T-helper 17 cell (primary cell): ENCODE measurements around the gene RPS6KA2. TPM values are rescaled to one million over a fixed set of nuclear protein-coding genes. Genes with fewer than 3 reads are reported as not detected.

ENCODE experiments used
- ATAC-seq: fragments of 150-1000 bp; cut with Tn5 transposase; 2 replicates; pipeline ENCODE4 v1.10.0; 2021; ENCODE audit warnings: mild to moderate bottlenecking, moderate library complexity
- DNase-seq, 3 donors: peaks; one replicate each; pipeline versions ENCODE4 v3.0.0 to v3.0.0-alpha.2; 2020 to 2021
- H3K9me3 ChIP-seq: one replicate; pipeline ENCODE4 v1.7.0; 2013; ENCODE audit warnings: low read length, mild to moderate bottlenecking; ENCODE audit not compliant: control insufficient read depth, poor library complexity, severe bottlenecking
- H3K27ac Mint-ChIP-seq: one replicate; pipeline ENCODE4 v1.8.0; 2022; ENCODE audit warnings: mild to moderate bottlenecking, moderate library complexity, mixed read lengths
- H3K27me3 Mint-ChIP-seq: one replicate; pipeline ENCODE4 v1.8.0; 2022; ENCODE audit warnings: mixed read lengths
- H3K36me3 Mint-ChIP-seq: one replicate; pipeline ENCODE4 v1.8.0; 2022; ENCODE audit warnings: low read depth, mixed read lengths
- H3K4me1 Mint-ChIP-seq: one replicate; pipeline ENCODE4 v1.8.0; 2022; ENCODE audit warnings: mild to moderate bottlenecking, mixed read lengths
- H3K4me3 Mint-ChIP-seq: one replicate; pipeline ENCODE4 v1.8.0; 2022; ENCODE audit warnings: mild to moderate bottlenecking, moderate library complexity, mixed read lengths
- total RNA-seq, 4 donors: library from RNA in 2 of 4; stranded (reverse) in 2 of 4; gene quantifications; one replicate each; pipeline ENCODE4 v1.2.3 and lab custom pipeline; 2022 to 2026

RPS6KA2 gene
- total RNA-seq, 2 donors from 2014 or later = 3.3 to 5.9 TPM

DNA sequence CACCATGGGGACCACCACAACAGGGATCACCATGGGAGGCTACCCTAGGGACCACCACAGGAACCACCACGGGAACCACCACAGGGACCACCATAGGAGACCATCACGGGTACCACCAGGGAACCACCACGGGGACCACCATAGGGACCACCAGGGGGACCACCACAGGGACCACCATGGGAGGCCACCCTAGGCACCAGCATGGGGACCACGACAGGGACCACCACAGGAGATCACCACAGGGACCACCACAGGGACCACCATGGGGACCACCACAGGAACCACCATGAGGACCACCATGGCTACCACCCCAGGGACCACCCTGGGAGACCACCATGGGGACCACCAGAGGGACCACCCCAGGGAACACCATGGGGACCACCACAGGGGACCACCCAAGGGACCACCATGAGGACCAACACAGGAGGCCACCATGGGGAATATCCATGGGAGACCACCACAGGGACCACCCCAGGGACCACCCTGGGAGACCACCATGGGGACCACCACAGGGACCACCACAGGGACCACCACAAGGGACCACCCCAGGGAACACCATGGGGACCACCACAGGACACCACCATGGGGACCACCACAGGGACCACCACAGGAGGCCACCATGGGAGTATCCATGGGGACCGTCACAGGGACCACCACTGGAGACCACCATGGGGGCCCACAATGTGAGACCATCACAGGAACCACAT, 176.7 kb downstream of the RPS6KA2 start:
- DNase-seq = no peak
- H3K9me3 ChIP-seq = no peaks in the 10 kb centered on the region
- H3K4me1 Mint-ChIP-seq = no peaks in the 10 kb centered on the region
- no peak for ATAC-seq
- H3K27me3 Mint-ChIP-seq = no peaks in the 10 kb centered on the region
- H3K4me3 Mint-ChIP-seq = no peak overlapping the region
- H3K27ac Mint-ChIP-seq = peak overlapping the region; percentile 57
- no peaks in the 10 kb centered on the region for H3K36me3 Mint-ChIP-seq

DNA sequence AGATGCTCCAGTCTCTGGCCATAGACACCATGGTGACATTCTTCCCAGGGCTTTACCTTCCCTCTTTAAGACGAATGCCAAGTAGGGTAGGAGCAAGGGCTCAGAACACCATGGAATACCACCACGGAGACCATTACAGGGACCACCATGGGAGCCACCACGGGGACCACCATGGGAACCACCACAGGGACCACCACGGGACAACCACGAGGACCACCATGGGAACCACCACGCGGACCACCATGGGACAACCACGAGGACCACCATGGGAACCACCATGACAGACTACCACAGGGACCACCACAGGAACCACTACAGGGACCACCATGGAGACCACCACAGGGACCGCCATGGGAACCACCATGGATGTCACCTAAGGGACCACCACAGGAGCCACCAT, 177.4 kb downstream of the RPS6KA2 start:
- Mint-ChIP-seq H3K4me1 (no peaks in the 10 kb centered on the region), H3K4me3 (no peak overlapping the region), H3K36me3 (no peaks in the 10 kb centered on the region), H3K27me3 (no peaks in the 10 kb centered on the region), H3K27ac (no peak overlapping the region)
- ATAC-seq (no peak), DNase-seq (no peak)
- no peaks in the 10 kb centered on the region for H3K9me3 ChIP-seq

DNA sequence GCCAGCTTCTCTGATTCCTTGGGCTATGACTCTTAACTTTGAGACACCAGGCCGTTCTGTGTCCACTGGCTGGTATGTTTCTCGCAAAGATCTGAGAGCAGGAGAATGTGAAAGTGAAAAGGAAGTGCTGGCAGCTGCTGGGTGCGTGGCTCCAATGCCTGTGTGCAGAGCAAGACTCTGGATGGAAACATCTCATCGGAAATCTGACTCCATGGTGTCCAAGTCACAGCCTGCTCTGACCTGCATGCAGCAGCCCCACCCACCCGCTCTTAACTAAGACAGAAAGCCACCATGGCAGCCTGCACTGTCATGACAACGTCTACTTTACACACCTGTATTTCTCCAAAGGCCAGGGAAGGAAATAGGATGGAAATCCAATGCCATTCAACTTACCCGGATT, 178.0 kb downstream of the RPS6KA2 start:
- H3K27ac Mint-ChIP-seq = no peak overlapping the region
- H3K9me3 ChIP-seq = no peaks in the 10 kb centered on the region
- no peak overlapping the region for H3K4me3 Mint-ChIP-seq
- no peaks in the 10 kb centered on the region for H3K4me1 Mint-ChIP-seq
- H3K36me3 Mint-ChIP-seq = peaks cover 2% of the 10 kb centered on the region
- no peaks in the 10 kb centered on the region for H3K27me3 Mint-ChIP-seq
- no peak for ATAC-seq
- no peak for DNase-seq

DNA sequence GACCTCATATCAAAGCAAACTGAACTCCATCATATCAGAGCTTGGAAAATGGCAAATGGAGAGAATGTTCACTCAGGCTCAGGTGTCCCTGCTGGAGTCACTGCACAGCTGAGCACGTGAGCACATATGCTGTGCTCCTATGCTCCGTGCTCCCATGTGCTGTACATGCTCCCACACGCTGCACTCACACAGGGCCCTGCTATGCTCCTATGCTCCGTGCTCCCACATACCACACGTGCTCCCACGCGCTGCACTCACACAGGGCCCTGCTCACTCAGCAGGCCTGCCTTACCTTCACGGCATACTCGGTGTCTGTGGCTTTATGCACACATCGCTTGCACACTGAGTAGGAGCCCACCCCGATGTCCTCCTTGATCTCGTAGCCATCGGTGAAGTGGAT, 178.6 kb downstream of the RPS6KA2 start:
- peaks cover 2% of the 10 kb centered on the region for H3K36me3 Mint-ChIP-seq
- ATAC-seq = no peak
- H3K4me3 Mint-ChIP-seq = no peak overlapping the region
- no peak overlapping the region for H3K27ac Mint-ChIP-seq
- no peaks in the 10 kb centered on the region for H3K9me3 ChIP-seq
- DNase-seq = no peak
- H3K27me3 Mint-ChIP-seq = no peaks in the 10 kb centered on the region
- no peaks in the 10 kb centered on the region for H3K4me1 Mint-ChIP-seq

DNA sequence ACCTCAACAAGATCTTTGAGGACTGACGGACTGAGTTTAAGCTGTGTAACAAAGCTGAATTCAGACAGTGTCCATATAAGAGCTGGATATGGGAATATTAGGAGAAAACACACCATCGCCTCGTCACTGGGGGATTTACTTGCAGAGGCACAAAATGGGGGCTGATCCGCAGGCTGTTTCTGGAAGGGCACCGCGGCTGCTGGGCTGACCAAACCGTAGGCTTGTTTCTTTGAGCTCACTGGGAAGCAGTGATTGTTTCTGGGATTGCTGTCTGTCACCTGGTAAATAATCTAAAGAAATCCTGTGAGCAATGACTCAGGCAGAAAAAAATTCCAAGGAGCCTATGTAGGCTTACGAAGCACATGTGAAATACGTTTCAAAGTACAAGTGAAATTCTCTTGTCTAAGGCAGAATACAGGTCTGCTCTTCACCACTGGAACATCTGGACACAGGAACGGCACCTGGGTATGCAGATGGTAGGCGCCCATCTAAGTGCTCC, 180.4 kb downstream of the RPS6KA2 start:
- Mint-ChIP-seq H3K4me1 (no peaks in the 10 kb centered on the region), H3K27ac (no peak overlapping the region), H3K36me3 (peaks cover 2% of the 10 kb centered on the region), H3K27me3 (no peaks in the 10 kb centered on the region), H3K4me3 (no peak overlapping the region)
- DNase-seq = no peak
- H3K9me3 ChIP-seq = no peaks in the 10 kb centered on the region
- ATAC-seq = no peak

DNA sequence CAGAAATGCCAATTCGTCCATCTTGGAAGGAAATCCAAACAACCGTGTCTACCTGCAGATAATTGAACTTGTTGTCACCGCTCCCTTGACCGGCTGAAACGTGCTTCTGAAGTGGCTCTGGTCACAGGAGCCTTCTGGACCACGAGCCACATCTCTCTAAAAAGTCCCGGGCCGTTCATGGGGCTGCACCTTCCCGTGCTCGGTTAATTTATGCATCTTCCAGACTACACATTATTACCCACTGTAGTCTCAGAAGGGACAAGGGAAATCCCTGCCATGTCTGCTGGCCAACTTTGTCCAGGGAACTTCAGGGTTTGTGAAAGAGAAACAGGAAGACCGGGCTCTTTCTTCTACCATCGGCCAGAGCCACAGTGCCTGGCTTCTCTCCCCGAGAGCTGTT, 180.9 kb downstream of the RPS6KA2 start:
- H3K4me3 Mint-ChIP-seq = no peak overlapping the region
- no peak for DNase-seq
- ATAC-seq = no peak
- H3K4me1 Mint-ChIP-seq = no peaks in the 10 kb centered on the region
- H3K27me3 Mint-ChIP-seq = peaks cover 3% of the 10 kb centered on the region
- H3K36me3 Mint-ChIP-seq = peaks cover 2% of the 10 kb centered on the region
- no peaks in the 10 kb centered on the region for H3K9me3 ChIP-seq
- no peak overlapping the region for H3K27ac Mint-ChIP-seq

DNA sequence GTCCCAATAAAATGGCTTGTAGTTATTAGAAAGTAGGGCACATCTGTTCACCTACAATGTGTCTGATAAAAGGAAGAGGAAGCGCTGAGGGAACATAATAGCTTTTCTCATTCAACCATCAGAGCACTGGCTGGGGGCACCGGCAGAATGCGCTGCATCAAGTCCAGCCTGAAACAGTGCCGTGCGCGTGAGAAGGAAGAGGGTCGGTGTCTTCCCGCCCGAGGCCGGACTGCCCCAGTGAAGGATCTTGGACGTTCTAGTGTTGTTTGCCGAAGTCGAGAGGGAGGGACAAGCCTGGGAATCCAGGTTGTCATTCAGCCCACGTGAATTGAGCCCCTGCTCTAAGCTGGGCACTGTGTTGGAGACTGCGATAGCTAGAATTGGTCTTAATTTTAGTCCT, 182.6 kb downstream of the RPS6KA2 start:
- H3K9me3 ChIP-seq = no peaks in the 10 kb centered on the region
- Mint-ChIP-seq H3K27ac (no peak overlapping the region), H3K4me1 (peaks cover 5% of the 10 kb centered on the region), H3K27me3 (peaks cover 13% of the 10 kb centered on the region), H3K4me3 (no peak overlapping the region), H3K36me3 (peaks cover 2% of the 10 kb centered on the region)
- no peak for ATAC-seq
- DNase-seq = no peak

DNA sequence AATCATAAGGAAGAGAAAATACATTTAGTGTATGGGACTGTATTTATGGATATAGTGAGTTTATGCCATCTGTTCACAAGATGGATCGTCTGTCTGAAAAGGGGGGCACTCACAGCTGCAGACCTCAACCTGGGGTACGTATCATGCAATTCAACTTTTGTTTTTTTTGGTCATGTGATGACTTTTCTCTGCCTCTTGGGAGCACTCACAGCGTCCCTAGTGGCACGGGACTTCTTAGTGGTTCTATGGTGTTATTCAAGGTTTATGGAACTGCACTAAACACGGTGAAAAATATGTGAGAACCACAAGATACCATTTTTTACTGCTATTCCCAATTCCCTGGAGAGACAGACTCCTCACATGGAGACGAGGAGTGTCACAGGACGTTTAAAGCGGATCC, 183.9 kb downstream of the RPS6KA2 start:
- H3K36me3 Mint-ChIP-seq = peaks cover 2% of the 10 kb centered on the region
- peaks cover 13% of the 10 kb centered on the region for H3K27me3 Mint-ChIP-seq
- peaks cover 7% of the 10 kb centered on the region for H3K4me1 Mint-ChIP-seq
- no peak overlapping the region for H3K27ac Mint-ChIP-seq
- H3K9me3 ChIP-seq = no peaks in the 10 kb centered on the region
- DNase-seq = no peak
- no peak overlapping the region for H3K4me3 Mint-ChIP-seq
- ATAC-seq = no peak

DNA sequence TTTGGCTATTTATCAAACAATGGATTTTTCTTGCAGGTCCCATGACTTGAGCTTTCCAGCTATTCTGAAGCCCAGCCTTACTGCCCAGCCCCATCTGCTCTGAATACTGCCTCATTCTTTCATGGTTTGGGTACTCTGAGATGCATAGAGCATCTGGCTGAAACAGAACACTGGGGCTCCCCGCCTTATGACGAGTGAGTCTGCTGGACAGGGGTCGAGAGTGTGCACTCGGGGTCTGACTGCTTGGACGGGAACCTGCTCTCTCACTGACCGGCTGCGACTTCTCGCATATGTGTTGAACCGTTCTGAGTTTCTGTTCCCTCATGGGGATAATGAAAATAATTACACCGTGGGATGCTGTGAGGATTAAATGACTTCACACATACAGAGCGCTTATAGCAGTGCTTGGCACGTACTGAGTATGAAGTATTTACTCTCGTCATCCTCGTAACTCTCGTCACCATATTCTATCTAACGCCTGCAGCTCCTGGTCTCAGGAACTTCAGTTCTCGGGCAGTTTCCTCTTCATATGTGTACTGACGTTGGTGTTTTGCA, 184.8 kb downstream of the RPS6KA2 start:
- DNase-seq (no peak), ATAC-seq (no peak)
- H3K36me3 Mint-ChIP-seq = peaks cover 2% of the 10 kb centered on the region
- H3K4me3 Mint-ChIP-seq = no peak overlapping the region
- H3K4me1 Mint-ChIP-seq = peaks cover 8% of the 10 kb centered on the region
- H3K27ac Mint-ChIP-seq = no peak overlapping the region
- H3K9me3 ChIP-seq = no peaks in the 10 kb centered on the region
- H3K27me3 Mint-ChIP-seq = peaks cover 13% of the 10 kb centered on the region

DNA sequence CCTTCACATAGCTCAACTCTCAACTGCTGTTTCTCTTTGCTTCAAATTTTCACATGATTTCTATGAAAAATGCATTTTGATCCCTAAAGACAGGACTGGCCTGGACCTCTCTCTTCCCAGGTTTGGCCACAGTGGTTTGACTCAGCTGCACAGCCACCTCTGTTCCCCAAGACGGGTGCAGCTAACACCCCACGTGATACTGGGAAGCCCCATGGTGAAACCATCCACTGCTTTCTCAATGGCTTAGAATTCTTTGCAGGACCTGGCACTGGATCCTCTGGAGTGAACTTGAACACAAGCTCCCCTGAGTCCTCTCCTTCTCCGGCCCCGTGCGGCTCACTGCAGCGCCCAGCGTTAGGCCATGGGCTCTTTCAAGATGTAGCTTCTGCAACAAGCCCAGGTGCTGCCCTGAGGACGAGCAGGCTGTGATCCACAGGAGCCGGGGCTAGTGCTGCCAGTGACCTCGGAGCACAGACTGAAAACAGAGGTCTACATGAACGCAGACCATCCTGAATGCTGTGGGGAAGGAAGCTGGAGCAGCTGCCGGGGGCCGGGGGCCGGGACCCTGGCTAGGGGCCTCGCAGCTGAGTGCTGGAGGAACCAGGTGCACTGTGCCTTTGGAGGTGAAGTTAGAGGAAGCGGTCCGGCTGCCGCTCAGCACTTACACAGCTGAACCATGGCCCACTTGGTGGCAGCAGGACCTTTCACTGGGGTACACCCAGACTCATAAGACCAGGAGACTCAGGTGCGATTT, 185.5 kb downstream of the RPS6KA2 start:
- no peaks in the 10 kb centered on the region for H3K9me3 ChIP-seq
- ATAC-seq (no peak), DNase-seq (no peak)
- H3K36me3 Mint-ChIP-seq = peaks cover 2% of the 10 kb centered on the region
- H3K4me1 Mint-ChIP-seq = peaks cover 8% of the 10 kb centered on the region
- no peak overlapping the region for H3K27ac Mint-ChIP-seq
- H3K27me3 Mint-ChIP-seq = peaks cover 13% of the 10 kb centered on the region
- no peak overlapping the region for H3K4me3 Mint-ChIP-seq

DNA sequence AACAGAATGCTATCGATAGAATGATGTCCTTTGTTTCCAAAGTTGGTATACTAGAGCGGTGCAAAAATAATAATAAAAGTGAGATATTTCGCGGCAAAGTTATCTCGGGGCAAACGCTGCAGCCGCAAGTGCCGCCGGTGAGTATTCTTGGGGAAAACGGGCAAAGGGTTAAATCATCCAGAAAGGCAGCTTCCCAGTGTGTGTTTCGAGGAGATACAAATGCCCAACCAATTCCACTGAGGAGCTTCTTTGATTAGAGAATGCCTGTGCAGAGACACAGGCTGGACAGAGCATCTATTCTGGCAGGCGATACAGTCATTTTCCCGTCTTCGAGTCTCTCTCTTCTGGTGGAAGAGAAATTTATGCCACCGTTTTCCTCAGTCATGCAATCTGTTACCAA, 186.3 kb downstream of the RPS6KA2 start:
- Mint-ChIP-seq H3K27me3 (peaks cover 13% of the 10 kb centered on the region), H3K4me3 (no peak overlapping the region), H3K36me3 (peaks cover 2% of the 10 kb centered on the region), H3K27ac (no peak overlapping the region), H3K4me1 (peaks cover 14% of the 10 kb centered on the region)
- no peak for DNase-seq
- ATAC-seq = no peak
- H3K9me3 ChIP-seq = no peaks in the 10 kb centered on the region

DNA sequence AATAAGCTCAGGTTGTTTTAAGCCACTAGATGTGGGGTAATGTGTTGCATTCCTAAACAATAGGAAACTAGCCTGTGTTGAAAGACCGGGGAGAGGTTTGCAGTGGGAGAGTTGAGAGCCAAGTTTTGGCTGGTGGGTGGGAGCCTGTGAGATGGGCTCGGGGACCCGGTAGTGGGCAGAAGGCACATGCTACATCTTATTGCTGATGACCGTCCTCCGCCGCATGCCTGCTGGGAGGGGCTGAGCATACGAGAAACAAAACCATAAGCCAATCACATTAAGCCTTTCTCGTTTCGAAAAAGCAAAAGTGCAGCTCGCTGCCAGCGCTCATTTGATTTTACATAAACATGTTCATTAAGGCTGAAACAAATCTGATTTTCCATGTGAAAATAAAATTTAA, 186.9 kb downstream of the RPS6KA2 start:
- Mint-ChIP-seq H3K4me3 (no peak overlapping the region), H3K27ac (no peak overlapping the region), H3K4me1 (peaks cover 16% of the 10 kb centered on the region), H3K36me3 (peaks cover 2% of the 10 kb centered on the region), H3K27me3 (peaks cover 13% of the 10 kb centered on the region)
- ATAC-seq (no peak), DNase-seq (no peak)
- H3K9me3 ChIP-seq = no peaks in the 10 kb centered on the region

DNA sequence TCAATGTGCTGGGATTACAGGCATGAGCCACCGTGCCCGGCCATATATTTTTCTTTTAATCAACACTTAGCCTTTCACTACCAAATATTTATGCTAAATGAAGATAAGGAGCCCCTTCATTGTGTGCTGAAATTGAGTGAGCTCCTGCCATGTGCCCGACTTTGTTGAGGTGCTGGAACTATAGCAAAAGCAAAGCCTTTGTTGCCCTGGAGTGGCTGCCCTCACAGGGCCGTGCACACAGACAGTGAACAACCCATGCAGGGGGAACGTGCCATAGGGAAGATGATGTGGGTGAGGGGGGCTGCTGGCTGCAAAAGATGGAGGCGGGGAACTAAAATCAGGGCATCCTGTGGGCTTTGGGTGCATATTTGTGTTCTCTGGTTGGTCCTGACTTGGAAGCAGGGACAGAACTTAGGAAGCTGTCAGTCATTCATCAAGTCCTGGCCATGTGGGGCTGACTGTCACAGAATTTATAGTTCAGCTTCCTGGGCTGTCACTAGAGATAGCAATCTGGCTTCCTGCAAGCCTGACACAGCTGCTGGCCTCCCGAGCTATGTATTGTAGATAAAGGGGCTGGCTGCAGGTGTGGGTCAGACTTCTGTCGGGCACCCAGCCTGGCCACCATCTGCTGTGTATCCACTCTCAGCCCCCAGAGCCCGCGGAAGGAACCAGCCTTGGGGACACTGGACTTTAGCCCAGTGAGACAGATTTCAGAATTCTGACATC, 187.5 kb downstream of the RPS6KA2 start:
- no peaks in the 10 kb centered on the region for H3K9me3 ChIP-seq
- Mint-ChIP-seq H3K4me3 (peak overlapping the region; percentile 55), H3K27ac (no peak overlapping the region), H3K36me3 (peaks cover 2% of the 10 kb centered on the region), H3K4me1 (peaks cover 16% of the 10 kb centered on the region), H3K27me3 (peaks cover 13% of the 10 kb centered on the region)
- ATAC-seq (no peak), DNase-seq (no peak)
